Ureter (tissue), 1 donor: ENCODE data around the gene RBM8A. TPM values are rescaled to one million over a fixed set of nuclear protein-coding genes. Genes with fewer than 3 reads are reported as not detected.

ENCODE experiments used
- DNase-seq: peaks from one replicate; pipeline ENCODE4 v3.0.0-alpha.2; 2020; ENCODE audit warnings: low spot score
- total RNA-seq: library from RNA; stranded (reverse); gene quantifications from one replicate; pipeline ENCODE4 v1.2.4, GENCODE V29; 2023
- donor health status: DM: yes; HTN: yes; CAD: no.

RBM8A gene
- total RNA-seq, 1 donor from 2014 or later = 141 TPM

DNA sequence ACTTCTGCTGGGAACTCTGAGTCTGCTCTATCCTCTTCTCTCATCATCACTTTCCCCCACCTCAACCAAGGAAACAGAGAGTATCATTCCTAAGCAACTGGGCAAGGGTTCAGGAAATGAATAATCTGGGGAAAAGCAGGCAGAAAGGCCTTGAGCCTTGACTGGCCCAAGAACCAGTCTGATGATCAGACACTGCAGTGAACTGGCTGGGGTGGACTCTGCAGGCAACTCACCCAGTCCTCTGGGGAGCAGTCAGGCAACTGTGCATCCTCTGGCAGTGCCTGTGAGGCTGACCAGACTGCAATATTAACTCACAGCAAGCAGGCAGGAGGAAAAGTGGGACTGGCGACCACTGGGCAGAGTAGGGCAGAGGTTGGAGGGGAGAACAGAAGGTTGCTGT lies 42.6 kb downstream of the RBM8A start:
- no peak for DNase-seq

DNA sequence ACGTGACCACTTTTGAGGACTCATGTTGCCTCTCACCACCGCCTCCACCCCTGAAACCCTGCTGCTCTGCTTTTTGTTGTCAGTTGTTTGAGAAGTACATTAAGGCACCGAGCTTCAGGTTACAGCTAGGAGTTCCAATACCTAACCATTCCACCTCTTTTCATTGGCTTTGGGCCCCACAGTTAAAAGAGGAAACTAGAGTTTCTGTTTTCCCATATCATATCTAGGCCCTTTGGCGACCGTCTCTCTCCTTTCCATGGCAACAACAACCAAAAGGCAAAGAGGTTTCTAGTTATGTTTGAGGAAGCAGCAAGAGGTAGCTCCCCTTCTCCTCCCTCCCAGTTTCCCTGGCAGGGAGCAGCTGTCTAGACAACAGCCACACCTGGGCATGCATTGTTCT lies 47.5 kb downstream of the RBM8A start:
- DNase-seq = no peak

DNA sequence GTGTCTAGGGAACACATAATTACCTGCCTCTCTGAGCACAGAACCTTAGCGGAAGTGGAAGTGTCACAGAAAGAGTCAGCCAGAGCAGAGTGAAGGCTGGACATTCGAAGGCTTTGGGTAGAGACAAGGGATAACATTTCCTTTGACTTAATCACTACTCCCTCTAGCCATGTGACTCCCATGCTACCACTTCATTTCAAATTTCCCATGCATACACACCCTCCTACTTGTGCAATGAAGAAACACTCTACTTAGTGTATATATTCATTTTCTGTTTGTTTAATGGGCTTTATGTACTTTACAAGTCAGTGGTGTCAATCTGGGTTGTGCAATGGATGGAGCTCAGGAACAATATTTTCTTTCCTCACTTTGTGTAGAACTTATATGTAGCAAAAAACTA lies 48.6 kb downstream of the RBM8A start:
- no peak for DNase-seq

GRCh38 chr1:145877923-145878486 lies 49.3 kb downstream of the RBM8A start:
- peak; percentile 73 for DNase-seq

DNA sequence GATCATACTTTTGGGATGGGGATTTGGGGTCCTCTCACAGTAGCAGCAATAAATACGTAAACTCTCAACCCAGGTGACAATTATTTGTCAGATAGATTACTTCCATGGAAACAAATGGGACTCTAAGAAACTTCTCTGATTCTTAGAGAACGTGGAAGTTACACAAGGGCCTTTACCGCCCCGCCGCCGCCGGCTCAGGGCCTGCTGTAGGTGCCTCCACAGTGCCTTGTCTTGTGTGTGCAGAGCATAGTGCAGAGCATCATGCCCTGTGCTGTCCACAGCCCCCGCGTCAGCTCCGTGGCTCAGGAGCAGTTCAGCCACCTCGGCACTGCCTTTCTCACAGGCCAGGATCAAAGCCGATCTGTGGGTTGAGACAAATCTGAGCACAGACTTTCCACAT lies 52.6 kb downstream of the RBM8A start:
- no peak for DNase-seq

- DNase-seq = peak; percentile 70
Measured at GRCh38 chr1:145871994-145872924, 55.0 kb downstream of the RBM8A start.

Other genes starting within 250 kb of the RBM8A start
- 0.23 TPM for gene PDZK1, start 220.1 kb downstream of the RBM8A start, total RNA-seq
- not detected for gene CD160, start 208.0 kb downstream of the RBM8A start, total RNA-seq
- 28.3 TPM for gene RNF115, start 103.4 kb downstream of the RBM8A start, total RNA-seq
- 38.1 TPM for gene POLR3C, start 103.3 kb downstream of the RBM8A start, total RNA-seq
- gene NUDT17, start 81.9 kb downstream of the RBM8A start, total RNA-seq = 6.7 TPM
- gene PIAS3, start 68.4 kb downstream of the RBM8A start, total RNA-seq = 70.4 TPM
- 4.2 TPM for gene ANKRD35, start 41.6 kb downstream of the RBM8A start, total RNA-seq
- 19.2 TPM for gene ITGA10, start 17.4 kb downstream of the RBM8A start, total RNA-seq
- 44.2 TPM for gene PEX11B, start 8.8 kb downstream of the RBM8A start, total RNA-seq
- 24.7 TPM for gene LIX1L, start 30.5 kb upstream of the RBM8A start, total RNA-seq
- 0.47 TPM for gene ANKRD34A, start 37.1 kb upstream of the RBM8A start, total RNA-seq
- 21.0 TPM for gene POLR3GL, start 37.2 kb upstream of the RBM8A start, total RNA-seq
- gene TXNIP, start 69.1 kb upstream of the RBM8A start, total RNA-seq = 744 TPM
- not detected for gene HJV, start 94.3 kb upstream of the RBM8A start, total RNA-seq
- 4.2 TPM for gene NBPF10, start 217.3 kb upstream of the RBM8A start, total RNA-seq